Measurements from ENCODE around the gene SRRM1. TPM values are rescaled to one million over a fixed set of nuclear protein-coding genes. Genes with fewer than 3 reads are reported as not detected.
A peak's percentile ranks its signal among the peaks of the same experiment; 100 is the strongest.
"Not testable (repeated sequence)": the region's sequence is repeated elsewhere in the genome, so short reads cannot be mapped to it uniquely, and the experiment has no call there.

The SRRM1 gene
- total RNA-seq, 1 experiment from 2014 or later, result 90.1 TPM

- H3K4me3 ChIP-seq (ENCODE audit: insufficient read depth, low read depth, low read length), result no peak overlapping the region
- no peaks in the 10 kb centered on the region for H3K27me3 ChIP-seq (ENCODE audit: control insufficient read depth, insufficient read depth, low read length)
- DNase-seq, result no peak
- peaks cover 52% of the 10 kb centered on the region for H3K36me3 ChIP-seq (replicated peaks; ENCODE audit: control insufficient read depth, insufficient read depth, low read length)
Measured at GRCh38 chr1:24659993-24660665, 17.0 kb downstream of the SRRM1 start.

DNA sequence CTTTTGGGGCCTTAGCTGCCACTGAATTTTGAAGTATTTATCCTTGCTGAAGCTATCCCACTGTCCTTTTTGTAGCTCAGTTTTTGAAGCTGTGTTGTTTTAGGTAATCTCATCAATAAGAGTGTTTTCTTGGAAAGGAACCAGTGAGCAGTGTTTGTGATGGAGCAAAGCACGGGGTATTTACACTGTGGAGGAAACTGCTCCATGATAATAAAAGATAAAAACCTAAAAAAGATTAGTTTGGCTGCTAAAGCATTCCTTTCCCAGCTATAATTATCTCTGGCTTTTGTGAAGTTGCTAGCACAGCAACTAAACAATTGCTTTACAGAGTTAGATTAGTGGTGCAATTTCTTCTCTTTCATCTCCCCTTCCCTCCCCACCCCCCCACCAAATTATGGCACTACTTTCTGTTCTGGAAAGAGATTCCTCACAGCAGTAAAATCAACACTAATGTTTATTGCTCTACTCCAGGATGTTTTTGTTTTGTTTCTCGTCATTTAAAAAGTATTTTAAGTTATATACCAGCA is 21.5 kb downstream of the SRRM1 start:
- no peak for DNase-seq
- Histone ChIP-seq H3K4me3 (ENCODE audit: insufficient read depth, low read depth, low read length) (no peak overlapping the region), H3K27me3 (ENCODE audit: control insufficient read depth, insufficient read depth, low read length) (no peaks in the 10 kb centered on the region), H3K36me3 (replicated peaks; ENCODE audit: control insufficient read depth, insufficient read depth, low read length) (peaks cover 53% of the 10 kb centered on the region)

DNA sequence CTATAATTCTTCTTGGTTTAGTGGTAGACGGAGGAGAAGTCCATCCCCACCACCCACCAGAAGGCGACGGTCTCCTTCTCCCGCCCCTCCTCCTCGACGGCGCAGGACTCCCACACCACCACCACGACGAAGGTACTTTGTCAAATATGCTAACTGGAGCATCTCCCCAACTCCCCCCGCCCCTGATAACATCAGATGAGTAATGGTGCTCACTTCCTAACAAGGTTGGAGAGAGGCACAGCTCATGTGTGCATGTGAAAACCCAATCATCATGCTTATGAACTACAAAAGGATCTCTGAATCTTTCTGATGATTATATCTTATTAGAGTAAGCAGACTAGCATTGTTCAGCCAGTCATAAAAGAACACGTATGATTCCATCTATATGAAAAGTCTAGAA is 23.7 kb downstream of the SRRM1 start:
- no peaks in the 10 kb centered on the region for H3K27me3 ChIP-seq (ENCODE audit: control insufficient read depth, insufficient read depth, low read length)
- DNase-seq, result no peak
- no peak overlapping the region for H3K4me3 ChIP-seq (ENCODE audit: insufficient read depth, low read depth, low read length)
- H3K36me3 ChIP-seq (replicated peaks; ENCODE audit: control insufficient read depth, insufficient read depth, low read length), result peaks cover 63% of the 10 kb centered on the region

DNA sequence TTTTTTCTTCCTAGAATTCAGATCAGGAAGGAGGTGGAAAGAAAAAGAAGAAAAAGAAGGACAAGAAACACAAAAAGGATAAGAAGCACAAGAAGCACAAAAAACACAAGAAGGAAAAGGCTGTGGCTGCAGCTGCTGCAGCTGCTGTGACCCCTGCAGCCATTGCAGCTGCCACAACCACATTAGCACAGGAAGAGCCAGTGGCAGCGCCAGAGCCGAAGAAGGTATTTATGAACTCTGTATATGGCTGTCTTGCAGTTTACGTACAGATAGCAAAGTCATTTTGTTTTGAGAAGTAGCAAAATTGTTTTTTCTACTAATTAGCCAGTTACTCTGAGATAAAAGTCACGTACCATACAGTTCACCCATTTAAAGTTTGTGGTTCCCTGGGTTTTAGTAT is 28.3 kb downstream of the SRRM1 start:
- H3K4me3 ChIP-seq (ENCODE audit: insufficient read depth, low read depth, low read length); H3K27me3 ChIP-seq (ENCODE audit: control insufficient read depth, insufficient read depth, low read length); DNase-seq: not testable (repeated sequence)
- peaks cover 55% of the 10 kb centered on the region for H3K36me3 ChIP-seq (replicated peaks; ENCODE audit: control insufficient read depth, insufficient read depth, low read length)

DNA sequence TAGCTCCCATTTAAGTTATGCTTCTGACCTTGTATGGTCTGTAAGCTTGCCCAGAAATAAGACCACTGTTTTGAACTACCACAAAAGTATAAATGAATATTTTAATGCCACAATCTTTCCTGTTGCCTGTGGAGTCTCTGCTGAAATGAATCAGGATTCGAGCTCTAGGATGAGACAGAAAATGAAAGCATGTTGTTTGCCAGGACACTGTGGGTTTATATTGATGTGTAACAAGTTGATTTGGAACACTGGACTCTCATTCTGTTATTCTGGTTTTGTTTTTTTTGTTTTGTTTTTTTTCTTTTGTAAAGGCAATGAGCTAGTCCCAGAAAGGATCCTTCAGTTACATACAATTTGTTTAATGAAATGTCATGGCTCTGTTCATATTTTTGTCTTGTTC is 29.6 kb downstream of the SRRM1 start:
- H3K36me3 ChIP-seq (replicated peaks; ENCODE audit: control insufficient read depth, insufficient read depth, low read length), result peaks cover 47% of the 10 kb centered on the region
- H3K27me3 ChIP-seq (ENCODE audit: control insufficient read depth, insufficient read depth, low read length); DNase-seq; H3K4me3 ChIP-seq (ENCODE audit: insufficient read depth, low read depth, low read length): not testable (repeated sequence)

- H3K4me3 ChIP-seq (ENCODE audit: insufficient read depth, low read depth, low read length), result no peak overlapping the region
- DNase-seq, result no peak
- no peaks in the 10 kb centered on the region for H3K27me3 ChIP-seq (ENCODE audit: control insufficient read depth, insufficient read depth, low read length)
- H3K36me3 ChIP-seq (replicated peaks; ENCODE audit: control insufficient read depth, insufficient read depth, low read length), result peaks cover 43% of the 10 kb centered on the region
Measured at GRCh38 chr1:24673341-24673740, 30.2 kb downstream of the SRRM1 start.

- not testable (repeated sequence) for H3K27me3 ChIP-seq (ENCODE audit: control insufficient read depth, insufficient read depth, low read length); H3K4me3 ChIP-seq (ENCODE audit: insufficient read depth, low read depth, low read length); DNase-seq
- peaks cover 12% of the 10 kb centered on the region for H3K36me3 ChIP-seq (replicated peaks; ENCODE audit: control insufficient read depth, insufficient read depth, low read length)
Measured at GRCh38 chr1:24678421-24678820, 35.3 kb downstream of the SRRM1 start.

DNA sequence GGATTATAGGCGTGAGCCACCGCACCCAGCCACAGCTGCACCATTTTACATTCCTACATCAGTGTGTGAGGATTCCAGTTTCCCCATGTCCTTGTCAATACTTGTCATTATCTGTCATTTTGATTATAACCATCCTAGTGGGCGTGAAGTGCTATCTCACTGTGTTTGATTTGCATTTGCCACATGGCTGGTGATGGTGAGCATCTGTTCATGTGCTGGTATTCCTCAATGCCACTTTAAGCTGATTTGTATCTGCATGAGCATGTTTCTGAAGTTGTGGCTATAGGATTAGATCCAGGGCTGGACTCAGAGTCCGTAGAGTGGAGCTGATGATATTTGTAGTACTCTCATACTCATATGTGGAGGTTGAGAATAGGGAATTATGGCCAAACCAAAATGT is 36.6 kb downstream of the SRRM1 start:
- no peaks in the 10 kb centered on the region for H3K27me3 ChIP-seq (ENCODE audit: control insufficient read depth, insufficient read depth, low read length)
- H3K36me3 ChIP-seq (replicated peaks; ENCODE audit: control insufficient read depth, insufficient read depth, low read length), result peaks cover 7% of the 10 kb centered on the region
- no peak for DNase-seq
- H3K4me3 ChIP-seq (ENCODE audit: insufficient read depth, low read depth, low read length), result no peak overlapping the region

DNA sequence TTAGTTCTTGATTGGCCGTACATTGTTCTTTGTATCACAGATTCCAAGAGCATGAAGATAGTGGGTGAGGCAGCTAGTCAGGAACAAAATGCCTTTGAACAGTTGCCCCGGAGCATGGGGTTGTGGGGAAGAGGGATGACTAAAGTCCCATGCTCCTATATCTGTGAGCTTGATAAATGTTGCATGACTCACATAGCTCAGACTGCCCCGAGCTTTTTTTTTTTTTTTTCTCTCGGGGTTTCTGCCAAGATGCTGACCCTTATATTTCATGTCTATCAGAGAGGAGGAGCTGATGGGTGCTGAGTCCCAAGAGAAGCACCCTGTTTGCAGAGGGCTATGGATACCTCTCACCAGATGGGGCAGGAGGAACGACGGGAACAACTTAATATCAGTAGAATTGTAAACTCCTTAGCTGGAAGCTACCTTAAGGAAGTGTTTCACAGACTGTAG is 40.6 kb downstream of the SRRM1 start:
- Histone ChIP-seq H3K4me3 (ENCODE audit: insufficient read depth, low read depth, low read length) (no peak overlapping the region), H3K27me3 (ENCODE audit: control insufficient read depth, insufficient read depth, low read length) (no peaks in the 10 kb centered on the region), H3K36me3 (replicated peaks; ENCODE audit: control insufficient read depth, insufficient read depth, low read length) (no peaks in the 10 kb centered on the region)
- DNase-seq, result no peak

GRCh38 chr1:24688033-24688432 is 44.9 kb downstream of the SRRM1 start:
- no peak for DNase-seq
- Histone ChIP-seq H3K4me3 (ENCODE audit: insufficient read depth, low read depth, low read length) (no peak overlapping the region), H3K36me3 (replicated peaks; ENCODE audit: control insufficient read depth, insufficient read depth, low read length) (no peaks in the 10 kb centered on the region), H3K27me3 (ENCODE audit: control insufficient read depth, insufficient read depth, low read length) (no peaks in the 10 kb centered on the region)

DNA sequence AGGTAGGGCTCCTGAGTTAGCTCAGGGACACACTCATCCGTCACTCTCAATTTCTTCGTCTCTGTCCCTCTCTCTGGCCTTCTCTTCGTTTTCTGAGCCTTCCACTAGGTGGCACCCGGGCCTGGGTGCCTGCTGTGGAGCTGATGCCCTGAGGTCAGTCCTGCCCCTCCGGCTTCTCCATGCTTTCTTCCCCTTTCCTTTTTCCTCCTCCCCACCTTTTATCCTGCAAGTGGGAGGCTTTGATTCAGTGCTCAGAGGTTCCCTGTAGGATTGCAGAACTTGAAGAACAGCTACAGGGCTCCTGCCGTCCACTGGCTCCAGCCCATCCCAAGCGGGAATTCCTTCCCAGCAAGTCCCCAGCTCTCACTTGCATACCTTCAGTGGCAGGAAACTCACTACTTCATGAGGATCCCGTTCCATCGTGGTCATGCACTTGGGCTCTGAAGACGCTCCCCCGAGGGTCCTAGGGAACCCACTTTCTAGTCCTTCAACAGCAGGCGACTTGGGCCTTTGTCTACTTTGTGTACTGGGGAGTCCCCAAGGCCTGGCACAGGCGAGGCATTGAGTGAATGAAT is 45.6 kb downstream of the SRRM1 start:
- DNase-seq, result peak; percentile 90
- H3K27me3 ChIP-seq (ENCODE audit: control insufficient read depth, insufficient read depth, low read length), result no peaks in the 10 kb centered on the region
- no peaks in the 10 kb centered on the region for H3K36me3 ChIP-seq (replicated peaks; ENCODE audit: control insufficient read depth, insufficient read depth, low read length)
- no peak overlapping the region for H3K4me3 ChIP-seq (ENCODE audit: insufficient read depth, low read depth, low read length)

GRCh38 chr1:24691051-24691450 is 47.9 kb downstream of the SRRM1 start:
- H3K27me3 ChIP-seq (ENCODE audit: control insufficient read depth, insufficient read depth, low read length), result no peaks in the 10 kb centered on the region
- DNase-seq, result no peak
- H3K4me3 ChIP-seq (ENCODE audit: insufficient read depth, low read depth, low read length), result no peak overlapping the region
- H3K36me3 ChIP-seq (replicated peaks; ENCODE audit: control insufficient read depth, insufficient read depth, low read length), result no peaks in the 10 kb centered on the region

DNA sequence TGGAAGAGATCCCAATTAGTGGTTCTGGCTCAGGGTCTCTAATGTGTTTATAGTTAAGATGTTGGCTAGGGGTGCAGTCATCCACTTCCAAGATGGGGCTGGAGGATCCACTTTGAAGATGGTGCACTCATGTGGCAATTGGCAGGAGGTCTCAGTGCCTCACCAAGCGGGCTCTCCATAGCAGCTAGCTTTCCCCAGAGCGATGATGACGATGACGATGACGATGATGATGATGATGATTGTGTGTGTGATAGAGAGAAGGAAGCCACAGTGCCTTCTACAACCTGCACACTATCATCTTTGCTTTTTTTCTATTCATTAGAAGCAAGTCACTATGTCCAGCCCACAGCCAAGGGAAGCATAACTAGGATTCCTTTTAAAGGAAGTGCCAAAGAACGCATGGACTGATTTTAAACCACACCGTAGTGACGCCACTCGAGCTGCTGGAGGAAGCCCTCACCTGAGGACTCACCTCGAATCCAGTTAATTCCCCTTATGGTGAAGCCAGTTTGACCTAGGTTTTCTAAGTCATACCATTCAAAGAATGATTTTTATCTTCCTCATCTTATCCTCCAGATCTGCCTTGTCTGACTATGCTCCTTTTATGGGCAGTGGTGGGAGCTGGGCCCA is 49.4 kb downstream of the SRRM1 start:
- H3K27me3 ChIP-seq (ENCODE audit: control insufficient read depth, insufficient read depth, low read length), result no peaks in the 10 kb centered on the region
- no peak overlapping the region for H3K4me3 ChIP-seq (ENCODE audit: insufficient read depth, low read depth, low read length)
- no peak for DNase-seq
- H3K36me3 ChIP-seq (replicated peaks; ENCODE audit: control insufficient read depth, insufficient read depth, low read length), result no peaks in the 10 kb centered on the region

DNA sequence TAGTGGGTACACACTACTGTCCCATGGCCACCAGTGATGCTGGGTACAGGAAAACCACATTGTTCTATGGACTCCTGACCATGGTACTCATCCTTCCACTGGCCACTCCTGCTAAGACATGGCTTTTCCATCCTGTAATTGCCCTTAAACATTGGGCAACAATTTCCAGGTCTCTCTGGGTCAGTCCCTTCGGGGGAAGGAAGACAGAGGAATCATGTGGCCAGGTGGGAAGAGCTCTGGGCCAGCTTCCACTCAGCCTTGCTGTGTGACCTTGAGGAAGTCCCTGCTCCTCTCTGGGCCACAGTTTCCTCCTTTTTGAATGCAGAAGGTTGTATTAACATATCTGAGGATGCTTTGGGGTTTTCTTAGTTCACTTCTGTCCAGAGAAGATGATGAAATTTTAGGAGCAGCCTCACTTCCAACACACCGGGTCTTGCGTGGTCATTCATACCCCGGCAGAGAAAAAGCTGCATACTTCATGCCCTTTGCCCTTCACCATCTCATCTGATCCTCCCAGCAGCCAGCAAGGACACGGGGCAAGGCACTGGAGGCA is 50.8 kb downstream of the SRRM1 start:
- Histone ChIP-seq H3K36me3 (replicated peaks; ENCODE audit: control insufficient read depth, insufficient read depth, low read length) (no peaks in the 10 kb centered on the region), H3K4me3 (ENCODE audit: insufficient read depth, low read depth, low read length) (no peak overlapping the region), H3K27me3 (ENCODE audit: control insufficient read depth, insufficient read depth, low read length) (no peaks in the 10 kb centered on the region)
- DNase-seq, result no peak

GRCh38 chr1:24694380-24694843 is 51.3 kb downstream of the SRRM1 start:
- DNase-seq, result no peak
- H3K36me3 ChIP-seq (replicated peaks; ENCODE audit: control insufficient read depth, insufficient read depth, low read length), result no peaks in the 10 kb centered on the region
- H3K27me3 ChIP-seq (ENCODE audit: control insufficient read depth, insufficient read depth, low read length), result no peaks in the 10 kb centered on the region
- H3K4me3 ChIP-seq (ENCODE audit: insufficient read depth, low read depth, low read length), result no peak overlapping the region

Data from H7 (cell line).